H1 (cell line): Measurements from ENCODE around the gene RUNX1. TPM values are rescaled to one million over a fixed set of nuclear protein-coding genes. Genes with fewer than 3 reads are reported as not detected.

Experiments used
- CHD2 ChIP-seq: IDR thresholded peaks from 2 replicates; pipeline ENCODE4 v1.6.1; 2012; ENCODE audit warnings: low read length, improper control_type of control experiment
- GABPA ChIP-seq: IDR thresholded peaks from 2 replicates; pipeline ENCODE4 v1.6.1; 2011; ENCODE audit warnings: mild to moderate bottlenecking, low read length, moderate library complexity, borderline replicate concordance; ENCODE audit not compliant: insufficient read depth
- POLR2A ChIP-seq, 2 experiments: IDR thresholded peaks; 1 replicate in 1 of 2; 2 replicates in 1 of 2; pipeline ENCODE4 v1.6.1; 2011; ENCODE audit warnings: low read depth in 2 of 2, low read length in 2 of 2, mild to moderate bottlenecking in 2 of 2; ENCODE audit errors: control extremely low read depth in 1 of 2
- TBP ChIP-seq: IDR thresholded peaks from 2 replicates; pipeline ENCODE4 v1.6.1; 2011; ENCODE audit warnings: low read depth, low read length, improper control_type of control experiment
- polyA plus RNA-seq, 7 experiments: library from polyadenylated mRNA; depleted of rRNA in 3 of 7; stranded (reverse) in 5 of 7; unstranded in 2 of 7; fragments of >200 nt in 5 of 7; fragments of 200-250 nt in 2 of 7; gene quantifications; 1 replicate in 5 of 7; 2 replicates in 1 of 7; 4 replicates in 1 of 7; pipeline versions ENCODE4 v1.2.1 to v1.2.3, GENCODE V29; 2011 to 2013; ENCODE audit warnings: missing spikeins in 2 of 7, mixed read lengths in 2 of 7
- total RNA-seq: library from RNA; stranded (reverse); fragmentation: NEBNext Ultra II Directional; extraction: Animal tissue kit (Norgen Biotek cat#: 25700); gene quantifications from 2 replicates; pipeline ENCODE4 v1.2.1, GENCODE V29; 2021

Gene RUNX1
- total and polyA plus RNA-seq, 2 of the 8 experiments (the other 6 are each of a cell fraction or from before 2014, with no cell fraction given): 0.20 to 0.60 TPM

DNA sequence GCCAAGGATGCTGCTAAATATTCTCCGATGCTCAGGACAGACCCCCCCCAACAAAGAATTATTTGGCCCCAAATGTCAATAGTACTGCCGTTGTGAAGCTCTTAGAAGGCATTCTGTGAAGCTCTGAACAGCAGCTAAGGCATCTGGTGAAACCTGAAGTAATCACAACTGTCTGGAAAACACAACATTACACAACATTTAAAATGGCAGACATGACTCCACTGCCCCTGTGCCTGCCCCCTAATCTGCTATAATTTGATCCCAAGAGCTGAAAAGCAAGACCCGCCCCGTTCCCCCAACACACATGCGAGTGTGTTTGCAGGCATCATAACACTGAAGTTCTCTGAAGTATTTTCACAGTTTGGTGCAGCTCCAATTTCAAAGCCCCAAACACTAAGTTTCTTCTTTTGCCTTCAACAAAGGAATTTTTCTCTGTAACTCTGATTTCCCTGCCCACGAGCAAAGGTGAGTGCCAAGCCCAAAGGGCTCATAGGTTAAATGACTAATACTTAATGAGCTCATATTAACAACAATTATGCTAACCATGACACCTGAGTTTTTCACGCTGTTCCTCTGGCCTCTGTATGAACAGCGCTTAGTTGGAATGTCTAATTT lies 251.1 kb downstream of the RUNX1 start (continued):
- TF ChIP-seq GABPA: no peak
- no peak for TF ChIP-seq TBP
- no peak for TF ChIP-seq POLR2A (IDR thresholded peaks at IDR 0.05; ENCODE audit: control extremely low read depth in 1 of 2, low read depth in 2 of 2, low read length in 2 of 2)
- no peak for TF ChIP-seq CHD2
- TF ChIP-seq, all 59 proteins: peak for 0
